ENCODE results near the gene SUSD3.
A peak's percentile ranks its signal among the peaks of the same experiment; 100 is the strongest.
"Not testable (repeated sequence)": the region's sequence is repeated elsewhere in the genome, so short reads cannot be mapped to it uniquely, and the experiment has no call there.

SUSD3 gene

GRCh38 chr9:93114169-93114983 lies 55.9 kb downstream of the SUSD3 start:
- DNase-seq: no peak

GRCh38 chr9:93114984-93115335 lies 56.5 kb downstream of the SUSD3 start:
- no peak for DNase-seq

- no peak for DNase-seq
Measured at GRCh38 chr9:93115486-93116071, 57.1 kb downstream of the SUSD3 start.

GRCh38 chr9:93116072-93116961 lies 57.8 kb downstream of the SUSD3 start:
- DNase-seq: no peak

GRCh38 chr9:93117521-93117920 lies 59.0 kb downstream of the SUSD3 start:
- DNase-seq: not testable (repeated sequence)

GRCh38 chr9:93117924-93118862 lies 59.7 kb downstream of the SUSD3 start:
- DNase-seq: no peak

- DNase-seq: no peak
Measured at GRCh38 chr9:93118863-93119702, 60.6 kb downstream of the SUSD3 start.

GRCh38 chr9:93119703-93119952 lies 61.1 kb downstream of the SUSD3 start:
- no peak for DNase-seq

- no peak for DNase-seq
Measured at GRCh38 chr9:93119953-93120845, 61.7 kb downstream of the SUSD3 start.

- DNase-seq: no peak
Measured at GRCh38 chr9:93120846-93121315, 62.4 kb downstream of the SUSD3 start.

- DNase-seq: no peak
Measured at GRCh38 chr9:93121316-93122241, 63.1 kb downstream of the SUSD3 start.

- no peak for DNase-seq
Measured at GRCh38 chr9:93122721-93123221, 64.3 kb downstream of the SUSD3 start.

GRCh38 chr9:93123561-93124283 lies 65.2 kb downstream of the SUSD3 start:
- peak in 1 of 2 experiments; percentile 0 for DNase-seq

GRCh38 chr9:93124793-93125192 lies 66.3 kb downstream of the SUSD3 start:
- DNase-seq: no peak

GRCh38 chr9:93125331-93125894 lies 66.9 kb downstream of the SUSD3 start:
- no peak for DNase-seq

GRCh38 chr9:93126151-93126781 lies 67.8 kb downstream of the SUSD3 start:
- no peak for DNase-seq

- DNase-seq: no peak
Measured at GRCh38 chr9:93126825-93127368, 68.4 kb downstream of the SUSD3 start.

Measured in activated CD4-positive, alpha-beta T cell treated with anti-CD3 and anti-CD28 coated beads, Interleukin-2, amount 50 U/mL, for 4 hours (primary cell).